GM18502 (cell line): Measurements from ENCODE around the gene RBM20.
"Not testable (repeated sequence)": the region's sequence is repeated elsewhere in the genome, so short reads cannot be mapped to it uniquely, and the experiment has no call there.

Experiments used
- ATAC-seq: cut with Tn5 transposase; IDR thresholded peaks from one replicate; pipeline ENCODE4 v1.9.1; 2021; ENCODE audit warnings: mild to moderate bottlenecking; ENCODE audit not compliant: unreplicated experiment, poor library complexity

RBM20 gene

GRCh38 chr10:110646417-110647135, 2.4 kb downstream of the RBM20 start:
- ATAC-seq = no peak

- no peak for ATAC-seq
Measured at GRCh38 chr10:110647136-110647430, 2.9 kb downstream of the RBM20 start.

- no peak for ATAC-seq
Measured at GRCh38 chr10:110648692-110649346, 4.7 kb downstream of the RBM20 start.

- no peak for ATAC-seq
Measured at GRCh38 chr10:110649347-110650264, 5.5 kb downstream of the RBM20 start.

- no peak for ATAC-seq
Measured at GRCh38 chr10:110650265-110650668, 6.1 kb downstream of the RBM20 start.

GRCh38 chr10:110651044-110651958, 7.2 kb downstream of the RBM20 start:
- ATAC-seq = peak; percentile 89

GRCh38 chr10:110652475-110653118, 8.5 kb downstream of the RBM20 start:
- no peak for ATAC-seq

- no peak for ATAC-seq
Measured at GRCh38 chr10:110655320-110655719, 11.2 kb downstream of the RBM20 start.

- ATAC-seq = no peak
Measured at GRCh38 chr10:110656612-110657011, 12.5 kb downstream of the RBM20 start.

GRCh38 chr10:110657973-110658691, 14.0 kb downstream of the RBM20 start:
- no peak for ATAC-seq

GRCh38 chr10:110659558-110659957, 15.4 kb downstream of the RBM20 start:
- no peak for ATAC-seq

- ATAC-seq = not testable (repeated sequence)
Measured at GRCh38 chr10:110660289-110660688, 16.2 kb downstream of the RBM20 start.

- ATAC-seq = no peak
Measured at GRCh38 chr10:110661292-110661691, 17.2 kb downstream of the RBM20 start.

- ATAC-seq = no peak
Measured at GRCh38 chr10:110664483-110665420, 20.6 kb downstream of the RBM20 start.

- ATAC-seq = not testable (repeated sequence)
Measured at GRCh38 chr10:110666259-110666658, 22.1 kb downstream of the RBM20 start.

- no peak for ATAC-seq
Measured at GRCh38 chr10:110666673-110667072, 22.5 kb downstream of the RBM20 start.

- no peak for ATAC-seq
Measured at GRCh38 chr10:110667620-110668343, 23.6 kb downstream of the RBM20 start.
